GM13976 (cell line): ENCODE data around the gene SRGAP1.

Source experiments
- DNase-seq: peaks from one replicate; pipeline ENCODE4 v3.0.0; 2012; ENCODE audit warnings: low spot score
- CTCF ChIP-seq: IDR thresholded peaks from 2 replicates; pipeline ENCODE4 v1.5.1; 2012; ENCODE audit warnings: borderline replicate concordance, mild to moderate bottlenecking; ENCODE audit not compliant: insufficient read depth; ENCODE audit errors: extremely low read depth, missing control alignments, control extremely low read depth
- in situ Hi-C: fragments of 300-500 bp; cut with MboI; formaldehyde crosslinking; loops from one replicate; pipeline ENCODE4 v1.12.0; 2022; ENCODE audit warnings: low sequenced_read_pairs, mixed read lengths, inconsistent platforms; ENCODE audit not compliant: unreplicated experiment

SRGAP1 gene

GRCh38 chr12:63843254-63843720, 1.2 kb upstream of the SRGAP1 start:
- TF ChIP-seq CTCF, result no peak
- no peak for DNase-seq
- in situ Hi-C loops, result loop anchor here (10.0 kb wide), 1 partner anchor 412 kb away; no protein-coding TSS in a partner anchor

GRCh38 chr12:63843721-63844390, 644 bp upstream of the SRGAP1 start:
- TF ChIP-seq CTCF, result peak; percentile 93
- peak; percentile 92 for DNase-seq
- in situ Hi-C loops, result loop anchor here (10.0 kb wide), 1 partner anchor 411 kb away; no protein-coding TSS in a partner anchor

- DNase-seq, result no peak
Measured at GRCh38 chr12:63845726-63846125, 1.2 kb downstream of the SRGAP1 start.

GRCh38 chr12:63846238-63846967, 1.9 kb downstream of the SRGAP1 start:
- in situ Hi-C loops, result loop anchor here (10.0 kb wide), 1 partner anchor 408 kb away; no protein-coding TSS in a partner anchor
- no peak for DNase-seq
- no peak for TF ChIP-seq CTCF

More at GRCh38 chr12:63845726-63846125, 1.2 kb downstream of the SRGAP1 start:
- TF ChIP-seq CTCF, result no peak
- in situ Hi-C loops, result loop anchor here (10.0 kb wide), 1 partner anchor 409 kb away; no protein-coding TSS in a partner anchor

- TF ChIP-seq CTCF, result no peak
- in situ Hi-C loops, result loop anchor here (10.0 kb wide), 1 partner anchor 406 kb away; no protein-coding TSS in a partner anchor
- DNase-seq, result no peak
Measured at GRCh38 chr12:63848450-63848849, 4.0 kb downstream of the SRGAP1 start.

GRCh38 chr12:63849106-63849620, 4.7 kb downstream of the SRGAP1 start:
- in situ Hi-C loops, result loop anchor here (10.0 kb wide), 1 partner anchor 406 kb away; no protein-coding TSS in a partner anchor
- no peak for DNase-seq
- TF ChIP-seq CTCF, result no peak
